Mesendoderm (in vitro differentiated cells): Measurements from ENCODE around the gene C8G.

Experiments
- DNase-seq: peaks from one replicate; pipeline ENCODE4 v3.0.0; 2013
- H2AK5ac ChIP-seq: 2 replicates; pipeline ENCODE4 v1.6.1; 2013; ENCODE audit warnings: low read length, inconsistent platforms
- H2BK120ac ChIP-seq: 2 replicates; pipeline ENCODE4 v1.6.1; 2013; ENCODE audit warnings: low read depth, mild to moderate bottlenecking, low read length, moderate library complexity, mixed read lengths
- H2BK15ac ChIP-seq: replicated peaks from 2 replicates; pipeline ENCODE4 v1.6.1; 2013; ENCODE audit warnings: low read depth, mild to moderate bottlenecking, moderate library complexity
- H2BK5ac ChIP-seq: 2 replicates; pipeline ENCODE4 v1.6.1; 2013; ENCODE audit warnings: low read length, inconsistent platforms
- H3K18ac ChIP-seq: 2 replicates; pipeline ENCODE4 v1.6.1; 2013; ENCODE audit warnings: mild to moderate bottlenecking, low read length, mixed read lengths
- H3K23ac ChIP-seq: one replicate; pipeline ENCODE4 v1.6.1; 2013; ENCODE audit warnings: low read length
- H3K27ac ChIP-seq: 2 replicates; pipeline ENCODE4 v1.5.1; 2013; ENCODE audit warnings: low read depth, mild to moderate bottlenecking, inconsistent platforms, low read length, moderate library complexity
- H3K27me3 ChIP-seq: 2 replicates; pipeline ENCODE4 v1.6.1; 2013; ENCODE audit warnings: low read length, control low read depth, mild to moderate bottlenecking, inconsistent platforms; ENCODE audit not compliant: insufficient read depth, poor library complexity
- H3K36me3 ChIP-seq: 2 replicates; pipeline ENCODE4 v1.6.1; 2013; ENCODE audit warnings: low read length, inconsistent platforms; ENCODE audit not compliant: control insufficient read depth, insufficient read depth
- H3K4ac ChIP-seq: one replicate; pipeline ENCODE4 v1.6.1; 2013; ENCODE audit warnings: low read depth, mild to moderate bottlenecking, low read length, moderate library complexity
- H3K4me1 ChIP-seq: 2 replicates; pipeline ENCODE4 v1.6.1; 2013; ENCODE audit warnings: low read depth, low read length, inconsistent platforms; ENCODE audit not compliant: control insufficient read depth
- H3K4me2 ChIP-seq: 2 replicates; pipeline ENCODE4 v1.6.1; 2013; ENCODE audit warnings: low read length
- H3K4me3 ChIP-seq: 2 replicates; pipeline ENCODE4 v1.5.1; 2013; ENCODE audit warnings: mild to moderate bottlenecking, low read length
- H3K56ac ChIP-seq: one replicate; pipeline ENCODE4 v1.6.1; 2013; ENCODE audit warnings: low read length
- H3K79me1 ChIP-seq: 2 replicates; pipeline ENCODE4 v1.6.1; 2013; ENCODE audit warnings: low read length, inconsistent platforms
- H3K79me2 ChIP-seq: 2 replicates; pipeline ENCODE4 v1.6.1; 2013; ENCODE audit warnings: mild to moderate bottlenecking, low read length; ENCODE audit not compliant: control insufficient read depth, insufficient read depth
- H3K9ac ChIP-seq: 2 replicates; pipeline ENCODE4 v1.6.1; 2013; ENCODE audit warnings: low read length, inconsistent platforms
- H4K5ac ChIP-seq: one replicate; pipeline ENCODE4 v1.6.1; 2013; ENCODE audit warnings: low read length
- H4K8ac ChIP-seq: one replicate; pipeline ENCODE4 v1.6.1; 2013; ENCODE audit warnings: low read depth, mild to moderate bottlenecking, control low read depth, low read length, moderate library complexity
- WGBS: extraction: QIAGEN DNeasy Blood & Tissue Kit; methylation state at CpG from one replicate; pipeline ENCODE4 v1.1.7; 2013; ENCODE audit warnings: low lambda C conversion rate, missing lambda C conversion rate; ENCODE audit not compliant: insufficient coverage; ENCODE audit errors: extremely low coverage; 5-methylcytosine and 5-hydroxymethylcytosine counted together

The C8G gene

GRCh38 chr9:136977649-136978072, 32.6 kb downstream of the C8G start:
- H3K4me2 ChIP-seq = peak overlapping the region; percentile 84
- no peak overlapping the region for H3K4me3 ChIP-seq
- no peak for DNase-seq
- no peak overlapping the region for H2BK5ac ChIP-seq
- H2AK5ac ChIP-seq = no peak overlapping the region
- no peaks in the 10 kb centered on the region for H3K79me1 ChIP-seq
- no peaks in the 10 kb centered on the region for H3K4me1 ChIP-seq
- H3K27ac ChIP-seq = no peak overlapping the region
- no peaks in the 10 kb centered on the region for H3K27me3 ChIP-seq
- H3K4ac ChIP-seq = no peak overlapping the region
- H4K5ac ChIP-seq = no peak overlapping the region
- H2BK15ac ChIP-seq = no peak overlapping the region
- H3K9ac ChIP-seq = peak overlapping the region; percentile 57
- no peak overlapping the region for H3K18ac ChIP-seq
- H4K8ac ChIP-seq = no peak overlapping the region
- peak overlapping the region; percentile 84 for H3K56ac ChIP-seq
- H3K79me2 ChIP-seq = no peaks in the 10 kb centered on the region
- H2BK120ac ChIP-seq = no peak overlapping the region
- WGBS = no CpG with 5 or more reads among the region's 33 CpGs
- no peak overlapping the region for H3K23ac ChIP-seq
- no peaks in the 10 kb centered on the region for H3K36me3 ChIP-seq

- Histone ChIP-seq H2BK120ac (no peak overlapping the region), H4K5ac (no peak overlapping the region), H3K79me2 (no peaks in the 10 kb centered on the region), H3K56ac (peak overlapping the region; percentile 84), H3K9ac (peak overlapping the region; percentile 57), H4K8ac (no peak overlapping the region), H2BK5ac (no peak overlapping the region), H3K23ac (no peak overlapping the region), H3K4ac (no peak overlapping the region), H3K27ac (no peak overlapping the region), H3K4me2 (peak overlapping the region; percentile 84), H3K4me1 (no peaks in the 10 kb centered on the region), H3K4me3 (no peak overlapping the region), H2AK5ac (no peak overlapping the region), H3K79me1 (no peaks in the 10 kb centered on the region), H3K36me3 (no peaks in the 10 kb centered on the region), H3K27me3 (no peaks in the 10 kb centered on the region), H2BK15ac (no peak overlapping the region), H3K18ac (no peak overlapping the region)
- peak; percentile 77 for DNase-seq
- no CpG with 5 or more reads among the region's 78 CpGs for WGBS
Measured at GRCh38 chr9:136978073-136978864, 33.2 kb downstream of the C8G start.

GRCh38 chr9:136978865-136979544, 34.0 kb downstream of the C8G start:
- no peak overlapping the region for H3K23ac ChIP-seq
- no peaks in the 10 kb centered on the region for H3K36me3 ChIP-seq
- WGBS = no CpG with 5 or more reads among the region's 41 CpGs
- H3K9ac ChIP-seq = no peak overlapping the region
- no peak overlapping the region for H3K4me2 ChIP-seq
- H3K4me1 ChIP-seq = no peaks in the 10 kb centered on the region
- DNase-seq = no peak
- H3K27ac ChIP-seq = no peak overlapping the region
- H3K79me2 ChIP-seq = no peaks in the 10 kb centered on the region
- no peak overlapping the region for H2BK120ac ChIP-seq
- no peak overlapping the region for H3K4me3 ChIP-seq
- H4K5ac ChIP-seq = no peak overlapping the region
- no peak overlapping the region for H2BK15ac ChIP-seq
- H3K4ac ChIP-seq = no peak overlapping the region
- H3K27me3 ChIP-seq = no peaks in the 10 kb centered on the region
- H3K79me1 ChIP-seq = no peaks in the 10 kb centered on the region
- H2AK5ac ChIP-seq = no peak overlapping the region
- H3K56ac ChIP-seq = no peak overlapping the region
- H4K8ac ChIP-seq = no peak overlapping the region
- H2BK5ac ChIP-seq = no peak overlapping the region
- no peak overlapping the region for H3K18ac ChIP-seq

- Histone ChIP-seq H3K36me3 (no peaks in the 10 kb centered on the region), H2BK120ac (no peak overlapping the region), H3K4me2 (no peak overlapping the region), H2BK5ac (no peak overlapping the region), H3K18ac (no peak overlapping the region), H2AK5ac (no peak overlapping the region), H3K27ac (no peak overlapping the region), H3K79me1 (no peaks in the 10 kb centered on the region), H2BK15ac (no peak overlapping the region), H4K5ac (no peak overlapping the region), H3K4ac (no peak overlapping the region), H4K8ac (no peak overlapping the region), H3K4me3 (no peak overlapping the region), H3K4me1 (no peaks in the 10 kb centered on the region), H3K56ac (no peak overlapping the region), H3K9ac (no peak overlapping the region), H3K27me3 (peaks cover 2% of the 10 kb centered on the region), H3K79me2 (no peaks in the 10 kb centered on the region), H3K23ac (no peak overlapping the region)
- no CpG with 5 or more reads among the region's 26 CpGs for WGBS
- peak; percentile 46 for DNase-seq
Measured at GRCh38 chr9:136979769-136980587, 34.9 kb downstream of the C8G start.

GRCh38 chr9:136980669-136981478, 35.8 kb downstream of the C8G start:
- Histone ChIP-seq H3K4me3 (no peak overlapping the region), H4K8ac (no peak overlapping the region), H3K79me2 (no peaks in the 10 kb centered on the region), H2BK120ac (no peak overlapping the region), H3K4ac (no peak overlapping the region), H3K4me1 (no peaks in the 10 kb centered on the region), H4K5ac (no peak overlapping the region), H3K79me1 (no peaks in the 10 kb centered on the region), H3K27me3 (peaks cover 8% of the 10 kb centered on the region), H3K18ac (no peak overlapping the region), H3K36me3 (no peaks in the 10 kb centered on the region), H2AK5ac (no peak overlapping the region), H3K56ac (no peak overlapping the region), H2BK15ac (no peak overlapping the region), H3K23ac (no peak overlapping the region), H3K4me2 (no peak overlapping the region), H3K27ac (no peak overlapping the region), H2BK5ac (no peak overlapping the region), H3K9ac (no peak overlapping the region)
- DNase-seq = no peak
- WGBS = no CpG with 5 or more reads among the region's 16 CpGs
